NB4 (cell line): ENCODE data around the gene CNOT6L.
"Not testable (repeated sequence)": the region's sequence is repeated elsewhere in the genome, so short reads cannot be mapped to it uniquely, and the experiment has no call there.

ENCODE experiments used
- DNase-seq: peaks from one replicate; pipeline ENCODE4 v3.0.0; 2010; ENCODE audit warnings: low read depth
- H3K4me3 ChIP-seq: one replicate; pipeline ENCODE4 v1.5.1; 2011; ENCODE audit warnings: mild to moderate bottlenecking, low read depth, low read length, moderate library complexity
- CTCF ChIP-seq: IDR thresholded peaks from one replicate; pipeline ENCODE4 v1.5.1; 2012; ENCODE audit warnings: low read depth, low read length
- MAX ChIP-seq: IDR thresholded peaks from 2 replicates; pipeline ENCODE4 v1.6.1; 2011; ENCODE audit warnings: low read depth, low read length
- MYC ChIP-seq: IDR thresholded peaks from 2 replicates; pipeline ENCODE4 v1.6.1; 2011; ENCODE audit warnings: low read depth, low read length
- POLR2A ChIP-seq: IDR thresholded peaks from 2 replicates; pipeline ENCODE4 v1.6.1; 2011; ENCODE audit warnings: mild to moderate bottlenecking; ENCODE audit not compliant: insufficient read length; ENCODE audit errors: extremely low read depth

CNOT6L gene

DNA sequence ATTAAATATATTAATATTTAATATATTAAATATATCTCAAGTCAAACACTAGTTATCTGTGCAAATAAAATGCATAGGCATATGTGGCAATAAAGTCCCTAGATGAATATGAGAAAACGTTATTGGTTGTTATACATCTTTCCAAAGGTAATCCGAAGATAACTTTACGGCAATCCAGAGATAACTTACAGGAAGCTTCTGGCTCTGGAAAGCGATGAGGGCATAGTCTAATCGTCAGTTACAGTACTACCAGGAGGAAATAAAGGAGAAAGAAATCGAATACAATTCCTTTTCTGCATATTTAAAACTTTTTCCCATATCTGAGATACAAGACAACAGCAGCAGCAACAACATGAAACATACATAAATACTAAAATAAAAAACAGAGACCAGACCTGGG lies 35.3 kb downstream of the CNOT6L start:
- DNase-seq: no peak
- TF ChIP-seq POLR2A (no peak), MYC (no peak), CTCF (no peak), MAX (no peak)
- H3K4me3 ChIP-seq: no peak overlapping the region

DNA sequence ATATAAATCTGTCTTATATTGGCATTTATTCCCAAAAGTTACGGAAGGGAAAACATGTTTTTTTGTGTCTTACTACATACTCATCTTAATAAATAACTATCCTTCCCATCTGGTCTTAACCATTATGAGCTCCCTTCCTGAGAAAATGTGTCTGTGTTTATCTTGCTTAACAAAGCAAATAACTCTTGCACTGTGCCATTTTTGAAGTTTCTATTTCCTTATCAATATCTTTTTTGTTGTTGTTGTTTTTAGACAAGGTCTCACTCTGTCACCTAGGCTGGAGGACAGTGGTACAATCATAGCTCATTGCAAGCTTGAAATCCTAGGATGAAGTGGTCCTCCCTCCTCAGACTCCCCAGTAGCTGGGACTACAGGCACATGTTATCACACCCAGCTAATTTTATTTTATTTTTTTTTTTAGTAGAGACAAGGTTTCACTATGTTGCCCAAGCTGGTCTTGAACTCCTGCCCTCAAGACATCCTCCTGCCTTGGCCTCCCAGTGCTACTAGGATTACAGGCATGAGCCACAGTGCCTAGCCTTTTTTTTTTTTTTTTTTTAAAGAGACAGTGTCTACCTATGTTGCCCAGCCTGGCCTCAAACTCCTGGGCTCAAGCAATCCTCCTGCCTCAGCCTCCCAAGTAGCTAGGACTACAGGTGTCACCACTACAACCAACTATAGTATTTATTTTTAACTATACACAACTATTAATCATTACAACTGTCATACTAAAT lies 36.9 kb downstream of the CNOT6L start:
- TF ChIP-seq MYC: no peak
- TF ChIP-seq POLR2A: no peak
- no peak for TF ChIP-seq CTCF
- no peak for TF ChIP-seq MAX

GRCh38 chr4:77780762-77781161 lies 38.4 kb downstream of the CNOT6L start:
- DNase-seq, H3K4me3 ChIP-seq: not testable (repeated sequence)

More for the DNA sequence above, 36.9 kb downstream of the CNOT6L start:
- H3K4me3 ChIP-seq: no peak overlapping the region
- DNase-seq: no peak

- DNase-seq: peak; percentile 29
Measured at GRCh38 chr4:77777135-77777807, 41.9 kb downstream of the CNOT6L start.

DNA sequence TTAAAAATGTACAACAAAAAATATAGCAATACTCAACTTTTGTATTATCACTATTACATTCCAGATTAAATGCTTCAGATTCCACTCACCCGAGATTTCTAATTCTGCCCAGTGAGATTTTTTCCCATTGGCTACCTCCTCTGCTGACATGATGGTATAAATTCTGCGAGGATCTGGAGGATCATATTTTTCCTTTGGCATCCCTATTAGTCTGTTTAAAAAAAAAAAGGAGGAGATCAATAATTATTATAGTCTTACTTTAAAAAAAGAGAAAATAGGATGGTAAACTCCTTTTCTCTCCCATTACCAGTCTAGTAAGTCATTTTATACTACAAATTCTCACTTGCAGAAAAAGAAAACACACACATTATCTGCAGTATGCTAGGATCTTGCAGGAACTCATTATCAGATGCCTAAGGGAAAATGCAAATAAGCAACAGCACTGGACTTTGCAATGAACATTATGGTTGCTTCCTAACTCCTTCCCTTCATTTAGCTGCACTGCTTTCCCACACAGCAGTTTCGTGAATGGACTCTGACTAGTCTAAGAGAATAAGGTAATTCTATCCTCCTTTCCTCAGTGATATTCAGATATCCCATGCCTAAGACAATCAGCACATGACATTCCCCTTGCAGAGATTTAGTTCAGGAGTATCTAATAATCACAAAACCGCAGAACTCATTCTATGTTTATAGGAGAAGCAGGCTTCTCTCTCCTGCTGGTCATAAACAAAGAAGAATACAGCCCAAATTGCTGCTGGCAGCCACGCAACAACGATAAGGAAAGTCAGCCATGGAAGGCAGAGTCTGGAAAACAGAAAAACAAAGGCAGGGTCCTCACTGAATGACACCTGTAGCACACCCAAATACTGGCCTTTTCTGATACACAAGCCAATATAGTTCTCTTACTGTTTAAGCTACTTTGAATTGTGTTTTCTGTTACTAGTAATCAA lies 42.7 kb downstream of the CNOT6L start:
- TF ChIP-seq MYC: no peak
- no peak for TF ChIP-seq POLR2A
- no peak for TF ChIP-seq MAX
- no peak for TF ChIP-seq CTCF
- H3K4me3 ChIP-seq: no peak overlapping the region
- no peak for DNase-seq

More at GRCh38 chr4:77777135-77777807, 41.9 kb downstream of the CNOT6L start:
- TF ChIP-seq MYC: no peak
- no peak for TF ChIP-seq MAX
- TF ChIP-seq POLR2A: no peak
- H3K4me3 ChIP-seq: no peak overlapping the region

DNA sequence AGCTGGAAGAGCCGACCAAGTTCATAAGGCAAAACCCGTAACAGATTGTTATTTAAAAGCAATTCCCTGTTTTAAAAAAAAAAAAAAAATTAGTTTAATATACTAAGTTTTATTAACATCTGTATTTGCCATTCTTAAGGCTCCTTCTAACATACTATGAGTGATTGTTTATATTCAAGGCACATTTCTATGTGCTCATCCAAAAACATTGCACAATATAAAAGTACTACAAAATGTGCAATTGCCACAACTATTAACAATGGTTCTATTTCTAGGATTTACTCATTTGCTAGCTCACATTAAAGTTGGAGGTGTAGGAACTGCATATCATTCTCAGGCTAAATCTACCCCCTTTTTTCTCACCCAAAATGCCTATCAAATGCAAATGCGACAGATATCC lies 46.1 kb downstream of the CNOT6L start:
- no peak overlapping the region for H3K4me3 ChIP-seq
- DNase-seq: no peak
- no peak for TF ChIP-seq MAX
- no peak for TF ChIP-seq CTCF
- no peak for TF ChIP-seq POLR2A
- no peak for TF ChIP-seq MYC
